HEK293 (cell line): ENCODE data around the gene THSD7A.

Source experiments
- CTCF ChIP-seq: fragments of 450-650 bp; formaldehyde crosslinking; IDR thresholded peaks from 2 replicates; pipeline ENCODE4 v1.5.1; 2016; ENCODE audit warnings: missing biosample characterization, missing genetic modification characterization
- GLI4 ChIP-seq: fragments of 450-650 bp; formaldehyde crosslinking; IDR thresholded peaks from 2 replicates; pipeline ENCODE4 v1.5.1; 2016; ENCODE audit warnings: missing biosample characterization, missing genetic modification characterization
- PRDM6 ChIP-seq: fragments of 450-650 bp; formaldehyde crosslinking; IDR thresholded peaks from 2 replicates; pipeline ENCODE4 v1.5.1; 2017; ENCODE audit warnings: missing biosample characterization, missing genetic modification characterization
- YY1 ChIP-seq: fragments of 450-650 bp; formaldehyde crosslinking; IDR thresholded peaks from 2 replicates; pipeline ENCODE4 v1.5.1; 2018; ENCODE audit warnings: missing biosample characterization, missing genetic modification characterization
- ZNF112 ChIP-seq: fragments of 450-650 bp; formaldehyde crosslinking; IDR thresholded peaks from 2 replicates; pipeline ENCODE4 v1.5.0; 2017; ENCODE audit warnings: missing biosample characterization, missing genetic modification characterization
- ZNF175 ChIP-seq: fragments of 450-650 bp; formaldehyde crosslinking; IDR thresholded peaks from 2 replicates; pipeline ENCODE4 v1.5.1; 2016; ENCODE audit warnings: missing biosample characterization, missing genetic modification characterization
- ZNF239 ChIP-seq: fragments of 450-650 bp; formaldehyde crosslinking; IDR thresholded peaks from 2 replicates; pipeline ENCODE4 v1.5.1; 2016; ENCODE audit warnings: missing biosample characterization, missing genetic modification characterization
- ZNF274 ChIP-seq, 2 experiments: fragments of 200-500 bp in 1 of 2; fragments of 450-650 bp in 1 of 2; sonication (Bioruptor generic) in 1 of 2; formaldehyde crosslinking in 1 of 2; IDR thresholded peaks; 2 replicates each; pipeline versions ENCODE4 v1.5.1 to v1.6.1; 2014 to 2016; ENCODE audit warnings: borderline replicate concordance in 1 of 2, inconsistent platforms in 1 of 2, low read length in 1 of 2, missing biosample characterization in 1 of 2, missing genetic modification characterization in 1 of 2
- ZNF792 ChIP-seq: fragments of 450-650 bp; formaldehyde crosslinking; IDR thresholded peaks from 2 replicates; pipeline ENCODE4 v1.5.1; 2016; ENCODE audit warnings: missing biosample characterization, missing genetic modification characterization
- TF ChIP-seq, protein P1 (sequence below): fragments of 450-650 bp; formaldehyde crosslinking; IDR thresholded peaks from 2 replicates; pipeline ENCODE4 v1.5.1; 2016; ENCODE audit warnings: missing biosample characterization, missing genetic modification characterization

GRCh38 chr7:11552676-11553296 is 279.2 kb downstream of the THSD7A start:
- TF ChIP-seq YY1 (tag by site-specific recombination) = no peak
- TF ChIP-seq, protein P1, sequence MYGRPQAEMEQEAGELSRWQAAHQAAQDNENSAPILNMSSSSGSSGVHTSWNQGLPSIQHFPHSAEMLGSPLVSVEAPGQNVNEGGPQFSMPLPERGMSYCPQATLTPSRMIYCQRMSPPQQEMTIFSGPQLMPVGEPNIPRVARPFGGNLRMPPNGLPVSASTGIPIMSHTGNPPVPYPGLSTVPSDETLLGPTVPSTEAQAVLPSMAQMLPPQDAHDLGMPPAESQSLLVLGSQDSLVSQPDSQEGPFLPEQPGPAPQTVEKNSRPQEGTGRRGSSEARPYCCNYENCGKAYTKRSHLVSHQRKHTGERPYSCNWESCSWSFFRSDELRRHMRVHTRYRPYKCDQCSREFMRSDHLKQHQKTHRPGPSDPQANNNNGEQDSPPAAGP = no peak
- TF ChIP-seq ZNF175 (tag by site-specific recombination) = no peak
- TF ChIP-seq CTCF (tag by site-specific recombination) = no peak
- TF ChIP-seq ZNF239 (tag by site-specific recombination) = no peak
- TF ChIP-seq ZNF792 (tag by site-specific recombination) = no peak
- TF ChIP-seq ZNF274 (IDR thresholded peaks at IDR 0.05; ENCODE audit: low read length) = no peak
- TF ChIP-seq ZNF274 (tag by site-specific recombination; IDR thresholded peaks at IDR 0.05; ENCODE audit: borderline replicate concordance) = no peak
- TF ChIP-seq GLI4 = no peak
- TF ChIP-seq ZNF112 (tag by site-specific recombination) = no peak
- TF ChIP-seq PRDM6 = no peak
